NT2/D1 (cell line): ENCODE measurements around the gene SPRR3.

Experiments
- DNase-seq: peaks from one replicate; pipeline ENCODE4 v3.0.0-alpha.2; 2011; ENCODE audit warnings: low read depth, low spot score
- H3K27me3 ChIP-seq: 2 replicates; pipeline ENCODE4 v1.6.0; 2011; ENCODE audit warnings: mild to moderate bottlenecking; ENCODE audit not compliant: insufficient read length, insufficient read depth
- H3K36me3 ChIP-seq: 2 replicates; pipeline ENCODE4 v1.6.1; 2011; ENCODE audit warnings: mild to moderate bottlenecking, low read length, mixed read lengths; ENCODE audit not compliant: insufficient read depth, insufficient read length
- H3K4me1 ChIP-seq: 2 replicates; pipeline ENCODE4 v1.5.1; 2011; ENCODE audit not compliant: insufficient read depth, insufficient read length
- H3K4me3 ChIP-seq: 2 replicates; pipeline ENCODE4 v1.5.1; 2011; ENCODE audit warnings: low read depth; ENCODE audit not compliant: insufficient read length
- H3K9ac ChIP-seq: 2 replicates; pipeline ENCODE4 v1.6.0; 2011; ENCODE audit warnings: low read depth; ENCODE audit not compliant: insufficient read length
- H3K9me3 ChIP-seq: 2 replicates; pipeline ENCODE4 v1.5.1; 2011; ENCODE audit warnings: mild to moderate bottlenecking, low read length; ENCODE audit not compliant: insufficient read depth
- SUZ12 ChIP-seq: IDR thresholded peaks from 2 replicates; pipeline ENCODE4 v1.6.1; 2011; ENCODE audit not compliant: insufficient read length, insufficient read depth; ENCODE audit errors: extremely low read depth
- YY1 ChIP-seq: IDR thresholded peaks from 2 replicates; pipeline ENCODE4 v1.6.1; 2011; ENCODE audit not compliant: insufficient read length, insufficient read depth
- ZNF274 ChIP-seq: IDR thresholded peaks from 2 replicates; pipeline ENCODE4 v1.6.1; 2011; ENCODE audit warnings: mild to moderate bottlenecking, low read depth, low read length

SPRR3 gene

GRCh38 chr1:152983234-152983633, 18.3 kb upstream of the SPRR3 start:
- TF ChIP-seq YY1 (no peak), ZNF274 (no peak), SUZ12 (no peak)
- H3K4me1 ChIP-seq: no peaks in the 10 kb centered on the region

DNA sequence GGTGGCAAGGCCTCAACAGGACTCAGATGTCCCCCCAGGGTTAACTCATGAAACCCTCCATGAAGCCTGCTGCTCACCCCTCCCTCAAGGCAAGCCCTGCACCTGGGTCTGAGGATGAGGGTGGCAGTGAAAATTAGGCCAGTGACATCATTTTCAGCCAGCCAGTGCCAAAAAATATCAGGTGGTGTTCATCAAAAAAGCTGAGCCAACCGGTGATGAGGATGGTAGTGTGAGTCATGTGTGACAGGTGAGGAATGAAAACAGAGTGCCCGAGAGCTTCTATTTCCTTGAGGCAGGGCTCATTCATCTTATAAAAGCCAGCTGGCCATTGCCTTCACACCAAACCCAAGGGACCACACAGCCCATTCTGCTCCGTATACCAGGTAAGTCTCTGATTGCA, 17.8 kb upstream of the SPRR3 start, which contains the start of gene SPRR1A:
TSS of gene SPRR1A (plus strand) at position 339 of the 400 bp plus-strand sequence. CDS start 1,150 bp downstream, outside the sequence.
- no peak for DNase-seq
- no peak within 1 kb of the TSS for H3K4me3 ChIP-seq
- no peaks in the 10 kb centered on the region for H3K4me1 ChIP-seq
- no peaks in the 10 kb centered on the region for H3K27me3 ChIP-seq
- H3K9me3 ChIP-seq: no peaks in the 10 kb centered on the region
- no peaks in the 10 kb centered on the region for H3K36me3 ChIP-seq
- no peak within 1 kb of the TSS for H3K9ac ChIP-seq
- no peak for TF ChIP-seq SUZ12

More at GRCh38 chr1:152983234-152983633, 18.3 kb upstream of the SPRR3 start:
- Histone ChIP-seq H3K4me3 (no peak overlapping the region), H3K9ac (no peak overlapping the region), H3K9me3 (no peaks in the 10 kb centered on the region), H3K36me3 (no peaks in the 10 kb centered on the region), H3K27me3 (no peaks in the 10 kb centered on the region)
- no peak for DNase-seq

DNA sequence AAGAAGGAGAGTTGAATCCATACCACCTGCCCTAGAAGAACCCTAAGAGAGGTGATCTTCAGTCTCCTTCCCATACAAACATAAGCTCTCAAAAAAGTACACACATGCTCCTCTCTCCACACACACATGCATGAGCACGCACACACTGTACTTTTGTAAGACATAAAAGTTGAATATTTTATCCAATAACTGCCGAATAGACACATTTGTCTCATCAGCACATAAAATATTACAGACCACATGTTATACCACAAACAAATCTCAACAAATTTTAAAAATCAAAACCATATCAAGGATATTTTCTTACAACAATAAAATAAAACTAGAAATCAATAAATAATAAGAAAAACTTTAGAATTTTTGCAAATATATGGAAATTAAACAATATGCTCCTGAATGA, 15.0 kb upstream of the SPRR3 start:
- H3K27me3 ChIP-seq: no peaks in the 10 kb centered on the region
- H3K36me3 ChIP-seq: no peaks in the 10 kb centered on the region
- H3K4me3 ChIP-seq: no peak overlapping the region
- H3K4me1 ChIP-seq: no peaks in the 10 kb centered on the region
- H3K9ac ChIP-seq: no peak overlapping the region
- no peaks in the 10 kb centered on the region for H3K9me3 ChIP-seq
- TF ChIP-seq YY1 (no peak), ZNF274 (no peak), SUZ12 (no peak)
- DNase-seq: no peak

DNA sequence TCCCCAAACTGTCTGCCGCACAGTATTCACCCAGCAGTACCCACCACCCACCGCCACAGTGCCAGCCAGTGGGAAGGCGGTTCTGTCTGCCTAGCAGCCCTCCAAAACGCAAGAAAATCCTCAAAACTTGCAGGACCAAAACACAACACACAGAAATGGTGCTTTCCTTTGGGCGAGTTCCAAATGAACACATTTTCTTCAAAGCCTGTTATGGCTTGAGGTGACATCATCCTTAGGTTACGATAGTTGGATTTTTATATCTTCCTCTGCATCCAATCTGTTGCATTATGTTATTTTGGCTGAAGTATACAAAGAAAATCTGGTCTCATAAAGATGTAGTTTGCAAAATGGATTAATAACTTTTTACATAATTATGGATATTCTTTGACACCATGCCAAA, 8.4 kb upstream of the SPRR3 start:
- Histone ChIP-seq H3K9me3 (peaks cover 9% of the 10 kb centered on the region; the same call in 1 of the 2 replicates), H3K9ac (no peak overlapping the region), H3K27me3 (no peaks in the 10 kb centered on the region), H3K4me1 (peaks cover 5% of the 10 kb centered on the region), H3K36me3 (no peaks in the 10 kb centered on the region), H3K4me3 (no peak overlapping the region)
- no peak for DNase-seq
- TF ChIP-seq ZNF274 (no peak), SUZ12 (no peak), YY1 (no peak)

GRCh38 chr1:152995842-152996241, 5.7 kb upstream of the SPRR3 start:
- TF ChIP-seq SUZ12 (no peak), ZNF274 (no peak), YY1 (no peak)
- H3K36me3 ChIP-seq: no peaks in the 10 kb centered on the region
- H3K4me1 ChIP-seq: peaks cover 5% of the 10 kb centered on the region
- no peaks in the 10 kb centered on the region for H3K27me3 ChIP-seq
- no peak for DNase-seq
- H3K4me3 ChIP-seq: no peak overlapping the region
- H3K9me3 ChIP-seq: peaks cover 9% of the 10 kb centered on the region; the same call in 1 of the 2 replicates
- no peak overlapping the region for H3K9ac ChIP-seq

- DNase-seq: no peak
- H3K4me3 ChIP-seq: no peak overlapping the region
- H3K9ac ChIP-seq: no peak overlapping the region
- no peaks in the 10 kb centered on the region for H3K27me3 ChIP-seq
- peaks cover 5% of the 10 kb centered on the region for H3K4me1 ChIP-seq
- peaks cover 9% of the 10 kb centered on the region; the same call in 1 of the 2 replicates for H3K9me3 ChIP-seq
- no peak for TF ChIP-seq SUZ12
- TF ChIP-seq ZNF274: no peak
- no peak for TF ChIP-seq YY1
- H3K36me3 ChIP-seq: no peaks in the 10 kb centered on the region
Observed at GRCh38 chr1:152996633-152997400, 4.7 kb upstream of the SPRR3 start.

- no peak overlapping the region for H3K9ac ChIP-seq
- TF ChIP-seq SUZ12: no peak
- TF ChIP-seq YY1: no peak
- no peak for TF ChIP-seq ZNF274
- H3K4me3 ChIP-seq: no peak overlapping the region
- peaks cover 9% of the 10 kb centered on the region; the same call in 1 of the 2 replicates for H3K9me3 ChIP-seq
- H3K4me1 ChIP-seq: peaks cover 5% of the 10 kb centered on the region
- H3K27me3 ChIP-seq: no peaks in the 10 kb centered on the region
- no peak for DNase-seq
- no peaks in the 10 kb centered on the region for H3K36me3 ChIP-seq
Observed at GRCh38 chr1:152997901-152998300, 3.6 kb upstream of the SPRR3 start.
